HepG2 (cell line): ENCODE measurements around the gene CPEB4. TPM values are rescaled to one million over a fixed set of nuclear protein-coding genes. Genes with fewer than 3 reads are reported as not detected.

Source experiments
- FOXA1 ChIP-seq, 2 experiments: fragments of 450-650 bp in 1 of 2; sonication (generic) in 1 of 2; formaldehyde crosslinking in 1 of 2; IDR thresholded peaks; 2 replicates each; pipeline versions ENCODE4 v1.4.0 to v1.6.1; 2016 to 2020; ENCODE audit warnings: missing genetic modification reagents in 1 of 2
- FOXO4 ChIP-seq: sonication (generic); formaldehyde crosslinking; conservative IDR thresholded peaks from 2 replicates; pipeline ENCODE4 v1.8.1; 2023; ENCODE audit warnings: missing genetic modification reagents
- GATAD1 ChIP-seq: IDR thresholded peaks from 2 replicates; pipeline ENCODE4 v1.6.1; 2016; ENCODE audit warnings: missing genetic modification reagents, missing compliant biosample characterization
- HNF1A ChIP-seq, 2 experiments: sonication (generic) in 1 of 2; formaldehyde crosslinking in 1 of 2; IDR thresholded peaks; 2 replicates each; pipeline versions ENCODE4 v1.4.0 to v1.6.1; 2016 to 2020; ENCODE audit warnings: borderline replicate concordance in 1 of 2, low read depth in 1 of 2, mild to moderate bottlenecking in 1 of 2, missing genetic modification reagents in 1 of 2
- KAT8 ChIP-seq: IDR thresholded peaks from 2 replicates; pipeline ENCODE4 v1.6.1; 2016; ENCODE audit warnings: missing genetic modification reagents, missing compliant biosample characterization
- MEF2D ChIP-seq: sonication (generic); formaldehyde crosslinking; IDR thresholded peaks from 2 replicates; pipeline ENCODE4 v1.5.1; 2020; ENCODE audit warnings: mild to moderate bottlenecking, missing genetic modification reagents
- RCOR2 ChIP-seq: IDR thresholded peaks from 2 replicates; pipeline ENCODE4 v1.6.1; 2016; ENCODE audit warnings: missing biosample characterization, missing genetic modification reagents
- SIX1 ChIP-seq: sonication (generic); formaldehyde crosslinking; IDR thresholded peaks from 2 replicates; pipeline ENCODE4 v1.4.0; 2020; ENCODE audit warnings: missing genetic modification reagents, borderline replicate concordance
- SSRP1 ChIP-seq: IDR thresholded peaks from 2 replicates; pipeline ENCODE4 v1.6.1; 2016; ENCODE audit warnings: control low read depth
- STAT6 ChIP-seq: sonication (generic); formaldehyde crosslinking; IDR thresholded peaks from 2 replicates; pipeline ENCODE4 v1.4.0; 2020; ENCODE audit warnings: missing genetic modification reagents, mild to moderate bottlenecking, borderline replicate concordance
- TBL1XR1 ChIP-seq: fragments of 150-350 bp; IDR thresholded peaks from 2 replicates; pipeline ENCODE4 v1.6.1; 2014; ENCODE audit warnings: borderline replicate concordance, low read length; ENCODE audit not compliant: partially characterized antibody
- ZBTB7A ChIP-seq: sonication (generic); formaldehyde crosslinking; IDR thresholded peaks from 2 replicates; pipeline ENCODE4 v1.8.0; 2022; ENCODE audit warnings: mild to moderate bottlenecking, missing genetic modification reagents
- ZFP82 ChIP-seq: sonication (generic); formaldehyde crosslinking; IDR thresholded peaks from 2 replicates; pipeline ENCODE4 v1.5.1; 2020; ENCODE audit warnings: mild to moderate bottlenecking, missing genetic modification reagents, borderline replicate concordance
- ZNF329 ChIP-seq: sonication (generic); formaldehyde crosslinking; IDR thresholded peaks from 2 replicates; pipeline ENCODE4 v1.9.0; 2021; ENCODE audit warnings: low read depth, mild to moderate bottlenecking, missing genetic modification reagents
- ZNF510 ChIP-seq: sonication (generic); formaldehyde crosslinking; IDR thresholded peaks from 2 replicates; pipeline ENCODE4 v1.4.0; 2020; ENCODE audit warnings: low read depth, mild to moderate bottlenecking, missing genetic modification reagents
- ZNF629 ChIP-seq: sonication (generic); formaldehyde crosslinking; conservative IDR thresholded peaks from 2 replicates; pipeline ENCODE4 v1.5.0; 2020; ENCODE audit warnings: missing genetic modification reagents
- ZNF7 ChIP-seq: IDR thresholded peaks from 2 replicates; pipeline ENCODE4 v1.6.1; 2016; ENCODE audit warnings: missing biosample characterization, missing genetic modification reagents
- polyA plus RNA-seq, 8 experiments: library from polyadenylated mRNA; depleted of rRNA in 3 of 8; stranded (reverse) in 7 of 8; unstranded in 1 of 8; fragments of >200 nt; fragmentation: Illumina TruSeq in 4 of 8; extraction: Trizol in 4 of 8; gene quantifications; 2 replicates each; pipeline versions ENCODE4 v1.2.1 to v1.2.3, GENCODE V29; 2011 to 2016; ENCODE audit warnings: low read depth in 4 of 8, missing spikeins in 1 of 8, mixed read lengths in 1 of 8; ENCODE audit not compliant: insufficient read depth in 1 of 8
- total RNA-seq, 5 experiments: library from RNA; depleted of rRNA; stranded (reverse); fragments of >200 nt; fragmentation: Illumina TruSeq; extraction: Trizol; gene quantifications; 2 replicates each; pipeline ENCODE4 v1.2.3, GENCODE V29; 2016; ENCODE audit warnings: low read depth in 1 of 5

Gene CPEB4
- total and polyA plus RNA-seq, 2 of the 13 experiments (the other 11 are each of a cell fraction or from before 2014, with no cell fraction given), result 7.7 to 26.7 TPM

- TF ChIP-seq ZNF510, result no peak
- no peak for TF ChIP-seq FOXO4 (CRISPR knock-in tag)
- TF ChIP-seq ZNF329, result no peak
- TF ChIP-seq STAT6 (CRISPR knock-in tag), result 0 out of 2 replicates have a peak, but pooled peaks have one; percentile 36
- TF ChIP-seq GATAD1 (CRISPR knock-in tag), result peak; percentile 51; the same call in 1 of the 2 replicates
- TF ChIP-seq ZNF7 (CRISPR knock-in tag), result no peak
- TF ChIP-seq HNF1A (IDR thresholded peaks at IDR 0.05; ENCODE audit: low read depth), result 0 out of 2 replicates have a peak, but pooled peaks have one; percentile 53
- TF ChIP-seq HNF1A (CRISPR knock-in tag; IDR thresholded peaks at IDR 0.05; ENCODE audit: borderline replicate concordance), result no peak; the same call in 1 of the 2 replicates
- peak; percentile 62 for TF ChIP-seq KAT8 (CRISPR knock-in tag)
- TF ChIP-seq RCOR2, result peak; percentile 79
- TF ChIP-seq SIX1, result peak; percentile 17; the same call in 1 of the 2 replicates
- TF ChIP-seq ZNF629 (CRISPR knock-in tag), result 0 out of 2 replicates have a peak, but pooled peaks have one; percentile 16
- peak; percentile 62; the same call in 1 of the 2 replicates for TF ChIP-seq ZBTB7A
- no peak for TF ChIP-seq TBL1XR1
- 0 out of 2 replicates have a peak, but pooled peaks have one; percentile 35 for TF ChIP-seq MEF2D (CRISPR knock-in tag)
- TF ChIP-seq ZFP82 (CRISPR knock-in tag), result 0 out of 2 replicates have a peak, but pooled peaks have one; percentile 30
- TF ChIP-seq SSRP1 (CRISPR knock-in tag), result 0 out of 2 replicates have a peak, but pooled peaks have one; percentile 17
- no peak for TF ChIP-seq FOXA1 (IDR thresholded peaks at IDR 0.05)
- TF ChIP-seq FOXA1 (CRISPR knock-in tag; IDR thresholded peaks at IDR 0.05), result peak; percentile 81
These were observed 81.3 kb downstream of the CPEB4 start (continued) for GRCh38 chr5:173969167-173970049.
